Tibial artery (tissue), 4 donors: ENCODE results near the gene NEDD4L.

Experiments used
- DNase-seq, 2 donors: peaks; one replicate each; pipeline ENCODE4 v3.0.0-alpha.2; 2019
- H3K27ac ChIP-seq, 2 donors: fragments of 200-600 bp; sonication (generic) in 1 of 2; 1 replicate in 1 of 2; 2 replicates in 1 of 2; pipeline ENCODE4 v1.5.1; 2018 to 2019; ENCODE audit warnings: mild to moderate bottlenecking in 1 of 2
- H3K27me3 ChIP-seq, 2 donors: fragments of 200-600 bp; sonication (generic) in 1 of 2; one replicate each; pipeline versions ENCODE4 v1.5.1 to v1.6.0; 2016 to 2019
- H3K36me3 ChIP-seq, 3 donors: fragments of 200-600 bp; sonication (generic) in 2 of 3; one replicate each; pipeline ENCODE4 v1.5.1; 2016 to 2019; ENCODE audit warnings: mild to moderate bottlenecking in 2 of 3
- H3K4me1 ChIP-seq, 4 donors: fragments of 200-600 bp; sonication (generic) in 2 of 4; 1 replicate in 3 of 4; 2 replicates in 1 of 4; pipeline ENCODE4 v1.5.1; 2016 to 2019
- H3K4me3 ChIP-seq, 2 donors: fragments of 200-600 bp; sonication (generic) in 1 of 2; 1 replicate in 1 of 2; 2 replicates in 1 of 2; pipeline ENCODE4 v1.5.1; 2018 to 2019; ENCODE audit warnings: mild to moderate bottlenecking in 2 of 2
- H3K9me3 ChIP-seq, 3 donors: fragments of 200-600 bp; sonication (generic) in 1 of 3; one replicate each; pipeline ENCODE4 v1.5.1; 2016 to 2019
- intact Hi-C: fragments of 100-400 bp; cut with DNase I; formaldehyde crosslinking; loops from one replicate; pipeline ENCODE4 v1.15.0; 2023; ENCODE audit warnings: low total_unique reads
- TF ChIP-seq, protein P1 (sequence below), 2 experiments: fragments of 200-600 bp in 1 of 2; fragments of 450-650 bp in 1 of 2; IDR thresholded peaks; one replicate each; pipeline ENCODE4 v1.5.1; 2017 to 2019; ENCODE audit warnings: antibody characterized with exemption in 2 of 2, mild to moderate bottlenecking in 1 of 2, moderate library complexity in 1 of 2

NEDD4L gene

DNA sequence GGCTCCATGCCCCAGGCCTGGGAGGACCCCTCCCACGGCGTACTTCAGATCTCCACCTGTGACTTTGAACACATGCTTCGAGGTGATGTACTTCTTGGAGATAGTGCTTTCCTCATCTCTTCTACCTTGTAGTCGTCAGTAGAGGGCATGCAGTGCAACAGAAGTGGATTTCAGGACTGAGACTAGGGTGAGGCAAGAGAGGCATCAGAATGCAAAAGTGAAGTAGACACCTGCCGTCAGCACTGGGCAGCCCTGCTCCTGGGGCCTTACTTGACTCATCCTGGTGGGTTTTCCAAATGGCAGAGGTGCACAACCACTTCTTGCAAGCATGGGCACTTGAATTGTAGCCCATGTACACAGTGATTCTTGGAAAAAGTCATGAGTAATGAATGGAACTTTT is 258.8 kb downstream of the NEDD4L start:
- peaks cover 0 to 8% (median 0%) of the 10 kb centered on the region in 3 donors for H3K9me3 ChIP-seq
- TF ChIP-seq, protein P1, sequence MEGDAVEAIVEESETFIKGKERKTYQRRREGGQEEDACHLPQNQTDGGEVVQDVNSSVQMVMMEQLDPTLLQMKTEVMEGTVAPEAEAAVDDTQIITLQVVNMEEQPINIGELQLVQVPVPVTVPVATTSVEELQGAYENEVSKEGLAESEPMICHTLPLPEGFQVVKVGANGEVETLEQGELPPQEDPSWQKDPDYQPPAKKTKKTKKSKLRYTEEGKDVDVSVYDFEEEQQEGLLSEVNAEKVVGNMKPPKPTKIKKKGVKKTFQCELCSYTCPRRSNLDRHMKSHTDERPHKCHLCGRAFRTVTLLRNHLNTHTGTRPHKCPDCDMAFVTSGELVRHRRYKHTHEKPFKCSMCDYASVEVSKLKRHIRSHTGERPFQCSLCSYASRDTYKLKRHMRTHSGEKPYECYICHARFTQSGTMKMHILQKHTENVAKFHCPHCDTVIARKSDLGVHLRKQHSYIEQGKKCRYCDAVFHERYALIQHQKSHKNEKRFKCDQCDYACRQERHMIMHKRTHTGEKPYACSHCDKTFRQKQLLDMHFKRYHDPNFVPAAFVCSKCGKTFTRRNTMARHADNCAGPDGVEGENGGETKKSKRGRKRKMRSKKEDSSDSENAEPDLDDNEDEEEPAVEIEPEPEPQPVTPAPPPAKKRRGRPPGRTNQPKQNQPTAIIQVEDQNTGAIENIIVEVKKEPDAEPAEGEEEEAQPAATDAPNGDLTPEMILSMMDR (IDR thresholded peaks at IDR 0.05), result no peak
- H3K36me3 ChIP-seq, result no peaks in the 10 kb centered on the region
- no peaks in the 10 kb centered on the region for H3K4me1 ChIP-seq
- H3K4me3 ChIP-seq, result no peak overlapping the region
- no peaks in the 10 kb centered on the region for H3K27me3 ChIP-seq
- no peak overlapping the region for H3K27ac ChIP-seq
- DNase-seq, result no peak
- intact Hi-C loops, result no loop called here

DNA sequence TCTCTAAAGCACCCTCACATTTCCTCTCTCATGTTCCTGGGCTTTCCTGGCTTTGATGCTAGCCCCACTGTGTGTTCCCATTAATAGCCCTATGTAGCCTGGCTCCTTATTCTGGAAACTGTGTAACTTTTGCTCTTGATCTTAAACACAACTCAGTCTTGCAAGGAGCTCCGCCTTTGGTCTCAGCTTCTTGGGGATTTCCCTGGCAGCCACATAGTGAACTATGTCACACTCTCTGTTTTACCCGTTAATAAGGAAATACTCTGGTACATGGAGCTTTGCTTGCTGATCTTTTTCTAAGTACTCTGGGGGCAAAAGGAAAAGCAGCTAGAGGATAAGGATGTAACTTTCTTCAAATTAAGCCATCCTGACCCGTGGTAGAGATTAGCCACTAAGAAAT is 259.3 kb downstream of the NEDD4L start:
- Histone ChIP-seq H3K4me1 (no peaks in the 10 kb centered on the region), H3K4me3 (no peak overlapping the region), H3K9me3 (peaks cover 0 to 8% (median 0%) of the 10 kb centered on the region in 3 donors), H3K27me3 (no peaks in the 10 kb centered on the region), H3K36me3 (no peaks in the 10 kb centered on the region), H3K27ac (no peak overlapping the region)
- intact Hi-C loops, result no loop called here
- TF ChIP-seq, protein P1 (IDR thresholded peaks at IDR 0.05), result no peak
- no peak for DNase-seq

DNA sequence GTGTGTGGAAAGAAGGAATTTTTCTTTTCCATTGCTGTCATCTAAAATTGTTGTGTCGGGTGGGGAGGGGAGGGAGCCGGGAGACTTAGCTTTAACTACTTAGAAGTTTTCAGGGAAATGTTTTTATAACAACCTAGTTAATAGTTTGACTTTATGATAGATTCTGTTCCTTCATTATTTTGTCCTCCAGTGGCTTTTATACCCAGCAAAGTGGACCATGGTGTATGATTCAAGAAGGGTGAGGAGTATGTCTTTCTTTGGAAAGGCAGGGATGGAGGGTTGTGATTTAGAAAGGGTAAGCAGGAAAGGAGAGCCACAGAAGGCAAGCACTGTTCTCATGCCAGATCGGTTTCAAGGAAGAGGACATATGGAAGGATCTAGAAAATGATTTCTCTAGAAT is 261.8 kb downstream of the NEDD4L start:
- Histone ChIP-seq H3K27me3 (peaks cover 0 to 3% of the 10 kb centered on the region in 2 donors), H3K4me1 (no peaks in the 10 kb centered on the region), H3K36me3 (no peaks in the 10 kb centered on the region), H3K9me3 (peaks cover 0 to 8% (median 0%) of the 10 kb centered on the region in 3 donors), H3K27ac (no peak overlapping the region), H3K4me3 (no peak overlapping the region)
- TF ChIP-seq, protein P1 (IDR thresholded peaks at IDR 0.05), result no peak
- DNase-seq, result no peak
- intact Hi-C loops, result no loop called here

DNA sequence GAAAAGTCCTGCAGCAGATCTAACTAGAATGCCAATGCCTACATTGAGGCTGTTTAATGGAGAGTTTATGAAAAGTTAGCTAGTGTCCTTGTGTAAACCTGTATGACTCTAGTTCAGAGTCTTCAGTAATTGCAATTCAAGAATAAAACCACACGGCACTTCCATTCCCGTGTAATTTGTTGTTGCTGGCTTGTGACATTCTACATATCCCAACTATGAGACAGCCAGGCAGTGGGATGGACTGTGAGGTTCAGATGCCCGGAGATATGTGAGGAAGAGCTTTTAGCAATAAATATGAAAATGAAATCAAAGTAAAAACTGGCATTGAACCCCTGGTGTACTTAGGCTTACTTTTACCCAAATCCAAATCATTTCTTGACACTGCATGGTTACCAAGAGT is 263.4 kb downstream of the NEDD4L start:
- H3K4me3 ChIP-seq, result no peak overlapping the region
- DNase-seq, result no peak
- H3K9me3 ChIP-seq, result peaks cover 0 to 8% (median 0%) of the 10 kb centered on the region in 3 donors
- TF ChIP-seq, protein P1 (IDR thresholded peaks at IDR 0.05), result no peak
- intact Hi-C loops, result no loop called here
- H3K27me3 ChIP-seq, result peaks cover 0 to 3% of the 10 kb centered on the region in 2 donors
- H3K4me1 ChIP-seq, result no peaks in the 10 kb centered on the region
- H3K36me3 ChIP-seq, result no peaks in the 10 kb centered on the region
- H3K27ac ChIP-seq, result no peak overlapping the region

DNA sequence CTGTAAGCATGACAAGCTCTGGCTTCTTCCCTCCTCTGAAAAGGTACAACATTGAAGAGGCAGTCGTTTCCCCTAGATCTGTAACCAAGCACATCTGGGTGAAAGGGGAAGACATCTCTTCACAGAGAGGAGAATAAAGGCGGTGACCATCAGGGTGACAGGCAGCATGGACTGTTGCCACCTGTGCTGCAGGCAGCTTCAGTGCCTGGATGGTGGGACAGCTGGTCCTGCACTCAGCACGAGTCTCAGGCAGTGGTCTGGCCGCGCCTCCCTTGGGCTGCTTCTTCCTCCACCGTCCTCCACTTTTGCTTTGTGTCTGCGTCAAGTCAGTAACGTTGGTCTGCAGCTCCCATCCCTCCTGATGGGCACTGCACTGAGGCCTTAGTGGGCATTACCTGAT is 264.4 kb downstream of the NEDD4L start:
- no peak for DNase-seq
- intact Hi-C loops, result no loop called here
- Histone ChIP-seq H3K27ac (no peak overlapping the region), H3K4me1 (no peaks in the 10 kb centered on the region), H3K4me3 (no peak overlapping the region), H3K9me3 (peaks cover 0 to 8% (median 0%) of the 10 kb centered on the region in 3 donors), H3K27me3 (peaks cover 0 to 3% of the 10 kb centered on the region in 2 donors), H3K36me3 (no peaks in the 10 kb centered on the region)
- TF ChIP-seq, protein P1 (IDR thresholded peaks at IDR 0.05), result no peak

GRCh38 chr18:58309099-58309498 is 265.1 kb downstream of the NEDD4L start:
- intact Hi-C loops, result no loop called here
- Histone ChIP-seq H3K9me3 (peaks cover 0 to 8% (median 0%) of the 10 kb centered on the region in 3 donors), H3K36me3 (no peaks in the 10 kb centered on the region), H3K4me3 (no peak overlapping the region), H3K27ac (no peak overlapping the region), H3K27me3 (peaks cover 0 to 3% of the 10 kb centered on the region in 2 donors), H3K4me1 (no peaks in the 10 kb centered on the region)
- no peak for DNase-seq
- TF ChIP-seq, protein P1 (IDR thresholded peaks at IDR 0.05), result no peak
